GM23248 (cell line): ENCODE data around the gene GOLGA3.
"Not testable (repeated sequence)": the region's sequence is repeated elsewhere in the genome, so short reads cannot be mapped to it uniquely, and the experiment has no call there.

Source experiments
- EZH2 ChIP-seq: fragments of 200-600 bp; sonication (generic); IDR thresholded peaks from 2 replicates; pipeline ENCODE4 v1.6.1; 2018; ENCODE audit warnings: antibody characterized with exemption, mild to moderate bottlenecking; ENCODE audit not compliant: insufficient read depth, poor library complexity, severe bottlenecking
- EZH2phosphoT487 ChIP-seq: fragments of 200-600 bp; sonication (generic); IDR thresholded peaks from 2 replicates; pipeline ENCODE4 v1.6.1; 2018; ENCODE audit warnings: antibody characterized with exemption, moderate library complexity, mild to moderate bottlenecking, low read depth; ENCODE audit not compliant: insufficient read depth

DNA sequence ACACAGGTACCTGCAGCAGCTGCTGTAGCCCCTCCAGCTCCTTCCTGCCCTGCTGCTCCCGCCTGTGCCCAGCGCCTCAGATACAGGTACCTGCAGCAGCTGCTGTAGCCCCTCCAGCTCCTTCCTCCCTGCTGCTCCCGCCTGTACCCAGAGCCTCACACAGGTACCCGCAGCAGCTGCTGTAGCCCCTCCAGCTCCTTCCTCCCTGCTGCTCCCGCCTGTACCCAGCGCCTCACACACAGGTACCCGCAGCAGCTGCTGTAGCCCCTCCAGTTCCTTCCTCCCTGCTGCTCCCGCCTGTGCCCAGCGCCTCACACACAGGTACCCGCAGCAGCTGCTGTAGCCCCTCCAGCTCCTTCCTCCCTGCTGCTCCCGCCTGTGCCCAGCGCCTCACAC lies 52.4 kb downstream of the GOLGA3 start:
- TF ChIP-seq EZH2, EZH2phosphoT487: not testable (repeated sequence)
